Measurements from ENCODE around the gene C1QTNF8.

Gene C1QTNF8

GRCh38 chr16:1127101-1127500 lies 31.1 kb upstream of the C1QTNF8 start:
- DNase-seq: no peak

GRCh38 chr16:1126586-1126985 lies 30.5 kb upstream of the C1QTNF8 start:
- DNase-seq: no peak

- no peak for DNase-seq
Measured at GRCh38 chr16:1126044-1126443, 30.0 kb upstream of the C1QTNF8 start.

- DNase-seq: no peak
Measured at GRCh38 chr16:1125471-1125870, 29.4 kb upstream of the C1QTNF8 start.

GRCh38 chr16:1124795-1125194 lies 28.8 kb upstream of the C1QTNF8 start:
- DNase-seq: no peak

- no peak for DNase-seq
Measured at GRCh38 chr16:1124291-1124690, 28.2 kb upstream of the C1QTNF8 start.

GRCh38 chr16:1123525-1124230 lies 27.6 kb upstream of the C1QTNF8 start:
- DNase-seq: no peak

GRCh38 chr16:1122398-1122765 lies 26.3 kb upstream of the C1QTNF8 start:
- DNase-seq: no peak

GRCh38 chr16:1121601-1122397 lies 25.8 kb upstream of the C1QTNF8 start:
- no peak for DNase-seq

- no peak for DNase-seq
Measured at GRCh38 chr16:1121009-1121408, 25.0 kb upstream of the C1QTNF8 start.

- no peak for DNase-seq
Measured at GRCh38 chr16:1120577-1120941, 24.5 kb upstream of the C1QTNF8 start.

- DNase-seq: no peak
Measured at GRCh38 chr16:1119766-1120576, 23.9 kb upstream of the C1QTNF8 start.

- no peak for DNase-seq
Measured at GRCh38 chr16:1119129-1119528, 23.1 kb upstream of the C1QTNF8 start.

- no peak for DNase-seq
Measured at GRCh38 chr16:1117926-1118325, 21.9 kb upstream of the C1QTNF8 start.

GRCh38 chr16:1117176-1117900 lies 21.3 kb upstream of the C1QTNF8 start:
- no peak for DNase-seq

- no peak for DNase-seq
Measured at GRCh38 chr16:1116693-1117077, 20.6 kb upstream of the C1QTNF8 start.

- DNase-seq: no peak
Measured at GRCh38 chr16:1113889-1114526, 18.0 kb upstream of the C1QTNF8 start.

- DNase-seq: no peak
Measured at GRCh38 chr16:1113489-1113888, 17.4 kb upstream of the C1QTNF8 start.

- no peak for DNase-seq
Measured at GRCh38 chr16:1112506-1113184, 16.6 kb upstream of the C1QTNF8 start.

GRCh38 chr16:1109648-1110047 lies 13.6 kb upstream of the C1QTNF8 start:
- DNase-seq: no peak

Measured in fibroblast of skin of scalp (primary cell).